ENCODE measurements around the gene RTN4RL1. TPM values are rescaled to one million over a fixed set of nuclear protein-coding genes. Genes with fewer than 3 reads are reported as not detected.
A peak's percentile ranks its signal among the peaks of the same experiment; 100 is the strongest.

Gene RTN4RL1
- total and polyA plus RNA-seq, 9 of the 15 experiments (the other 6 are each of a cell fraction or from before 2014, with no cell fraction given) = 0.04 to 0.06 (median 0.04) TPM; not detected in 5

DNA sequence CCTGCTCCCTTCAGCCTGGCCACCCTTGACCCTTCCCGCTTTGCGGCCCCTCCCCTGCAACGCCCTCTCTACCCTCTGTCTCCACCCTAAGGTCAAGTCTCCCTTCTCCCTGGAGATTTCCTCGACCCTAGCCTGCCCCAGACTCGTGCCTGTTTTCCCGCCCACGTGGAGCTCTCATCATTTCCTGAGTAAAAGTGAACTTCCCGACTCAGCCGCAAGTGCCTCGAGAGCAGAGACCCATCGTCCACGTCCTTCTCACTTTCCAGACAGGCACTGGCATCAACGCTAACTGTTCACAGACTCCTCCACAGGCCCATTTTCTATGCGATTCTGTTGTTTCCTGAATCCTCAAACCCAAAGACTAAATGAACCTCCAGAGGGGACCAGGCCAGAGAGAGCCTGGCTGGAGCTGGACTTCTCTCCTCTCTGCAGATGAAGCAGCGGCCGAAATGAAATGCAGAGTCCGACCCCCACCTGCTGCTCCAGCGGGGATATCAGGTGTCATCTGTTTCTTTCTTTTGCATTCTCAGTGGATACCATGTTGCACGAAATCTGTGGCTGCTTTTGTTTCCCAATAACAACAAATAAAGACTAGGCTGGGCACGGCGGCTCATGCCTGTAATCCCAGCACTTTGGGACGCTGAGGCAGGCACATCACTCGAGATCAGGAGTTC, 52.5 kb downstream of the RTN4RL1 start (continued):
- no peak for TF ChIP-seq ZNF224 (CRISPR knock-in tag; IDR thresholded peaks at IDR 0.05)
- no peak for TF ChIP-seq SAFB (IDR thresholded peaks at IDR 0.05; ENCODE audit: borderline replicate concordance, low read depth, low read length)

DNA sequence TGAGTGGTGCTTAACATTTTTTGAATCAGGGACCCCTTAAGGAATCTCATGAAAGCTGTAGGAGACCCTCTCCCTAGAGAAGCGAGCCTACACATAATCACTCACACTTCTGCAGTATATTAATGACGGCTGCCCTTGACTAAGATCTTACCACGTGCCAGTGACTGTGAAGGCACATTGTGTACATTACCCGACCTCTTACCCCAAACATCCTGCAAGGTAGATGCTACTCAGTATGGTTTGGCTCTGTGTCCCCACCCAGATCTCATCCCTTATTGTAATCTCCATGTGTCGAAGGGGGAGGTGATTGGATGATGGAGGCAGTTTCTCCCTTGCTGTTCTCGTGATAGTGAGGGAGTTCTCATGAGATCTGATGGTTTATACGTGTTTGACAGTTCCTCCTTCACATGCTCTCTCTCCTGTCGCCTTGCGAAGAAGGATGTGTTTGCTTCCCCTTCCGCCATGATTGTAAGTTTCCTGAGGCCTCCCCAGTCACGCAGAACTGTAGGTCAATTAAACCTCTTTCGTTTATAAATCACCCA, 54.2 kb downstream of the RTN4RL1 start:
- no peak for DNase-seq (ENCODE audit: extremely low read depth in 1 of 4, low spot score in 3 of 4)
- TF ChIP-seq, protein P1, sequence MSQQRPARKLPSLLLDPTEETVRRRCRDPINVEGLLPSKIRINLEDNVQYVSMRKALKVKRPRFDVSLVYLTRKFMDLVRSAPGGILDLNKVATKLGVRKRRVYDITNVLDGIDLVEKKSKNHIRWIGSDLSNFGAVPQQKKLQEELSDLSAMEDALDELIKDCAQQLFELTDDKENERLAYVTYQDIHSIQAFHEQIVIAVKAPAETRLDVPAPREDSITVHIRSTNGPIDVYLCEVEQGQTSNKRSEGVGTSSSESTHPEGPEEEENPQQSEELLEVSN (IDR thresholded peaks at IDR 0.05; ENCODE audit: borderline replicate concordance in 1 of 2, extremely low read depth in 1 of 2, insufficient read depth in 1 of 2, insufficient read length in 1 of 2, low read depth in 1 of 2, low read length in 1 of 2, poor library complexity in 1 of 2, severe bottlenecking in 1 of 2) = peak; percentile 30 to 35
- TF ChIP-seq, protein P2, sequence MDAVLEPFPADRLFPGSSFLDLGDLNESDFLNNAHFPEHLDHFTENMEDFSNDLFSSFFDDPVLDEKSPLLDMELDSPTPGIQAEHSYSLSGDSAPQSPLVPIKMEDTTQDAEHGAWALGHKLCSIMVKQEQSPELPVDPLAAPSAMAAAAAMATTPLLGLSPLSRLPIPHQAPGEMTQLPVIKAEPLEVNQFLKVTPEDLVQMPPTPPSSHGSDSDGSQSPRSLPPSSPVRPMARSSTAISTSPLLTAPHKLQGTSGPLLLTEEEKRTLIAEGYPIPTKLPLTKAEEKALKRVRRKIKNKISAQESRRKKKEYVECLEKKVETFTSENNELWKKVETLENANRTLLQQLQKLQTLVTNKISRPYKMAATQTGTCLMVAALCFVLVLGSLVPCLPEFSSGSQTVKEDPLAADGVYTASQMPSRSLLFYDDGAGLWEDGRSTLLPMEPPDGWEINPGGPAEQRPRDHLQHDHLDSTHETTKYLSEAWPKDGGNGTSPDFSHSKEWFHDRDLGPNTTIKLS (IDR thresholded peaks at IDR 0.05; ENCODE audit: borderline replicate concordance, low read depth) = no peak
- TF ChIP-seq CHD2 (IDR thresholded peaks at IDR 0.05; ENCODE audit: low read depth, low read length) (peak; percentile 81), RAD21 (CRISPR knock-in tag; conservative IDR thresholded peaks at IDR 0.05 in 1 of 2, IDR thresholded peaks at IDR 0.05 in 1 of 2) (no peak)

More for the DNA sequence above, 54.2 kb downstream of the RTN4RL1 start:
- 0 out of 2 replicates have a peak, but pooled peaks cover 6% of the 10 kb centered on the region for H4K20me1 ChIP-seq (replicated peaks; ENCODE audit: control insufficient read depth, insufficient read depth, low read length)
- H3K9me1 ChIP-seq (ENCODE audit: control insufficient read depth, insufficient read depth, low read length) = no peaks in the 10 kb centered on the region
- H3K9me3 ChIP-seq (replicated peaks; ENCODE audit: control insufficient read depth, insufficient read depth, low read depth, low read length) = no peaks in the 10 kb centered on the region
- WGBS (ENCODE audit: insufficient coverage, low coverage, missing lambda C conversion rate) = 12% methylated on average over 12 of the region's 12 CpGs
- H3K4me3 ChIP-seq = no peak overlapping the region
- H3K36me3 ChIP-seq (ENCODE audit: control insufficient read depth, insufficient read depth, low read length) = no peaks in the 10 kb centered on the region
- H3K4me1 ChIP-seq (replicated peaks in 1 of 2; ENCODE audit: control insufficient read depth in 2 of 2, insufficient read depth in 2 of 2, low read length in 2 of 2) = no peaks in the 10 kb centered on the region; a peak in 2 of 5 replicates
- CTCF ChIA-PET (ENCODE audit: low intra/inter-chr PET ratio) = no interaction called here
- POLR2A ChIA-PET = no interaction called here
- no peak overlapping the region for H3K9ac ChIP-seq (ENCODE audit: insufficient read depth in 1 of 2, low read depth in 2 of 2, low read length in 2 of 2)
- H3K27ac ChIP-seq (ENCODE audit: extremely low read depth, low read depth, low read length) = no peak overlapping the region
- H2AFZ ChIP-seq (ENCODE audit: low read depth, low read length) = 0 out of 2 replicates have a peak overlapping the region, but pooled peaks have one; percentile 4
- peaks cover 20 to 52% of the 10 kb centered on the region in 2 experiments; a peak in 4 of 5 replicates for H3K27me3 ChIP-seq (ENCODE audit: control insufficient read depth in 2 of 2, insufficient read depth in 2 of 2, low read length in 2 of 2)
- FAIRE-seq = no peak
- no peaks in the 10 kb centered on the region; the same call in 2 of the 3 replicates for H3K79me2 ChIP-seq (ENCODE audit: control insufficient read depth, insufficient read depth, low read length)
- intact Hi-C loops (cut with micrococcal nuclease) (no loop called here), in situ Hi-C loops (cut with MboI) (no loop called here)
- no TSS peak for BruUV-seq (replicated peaks)
- H3K4me2 ChIP-seq (ENCODE audit: insufficient read depth, low read length) = no peak overlapping the region
- ATAC-seq = no peak
